Mesenteric fat pad (tissue), 1 donor: ENCODE measurements around the gene UBALD2. TPM values are rescaled to one million over a fixed set of nuclear protein-coding genes. Genes with fewer than 3 reads are reported as not detected.
A peak's percentile ranks its signal among the peaks of the same experiment; 100 is the strongest.
"Not testable (repeated sequence)": the region's sequence is repeated elsewhere in the genome, so short reads cannot be mapped to it uniquely, and the experiment has no call there.

Source experiments
- DNase-seq: peaks from one replicate; pipeline ENCODE4 v3.0.0-alpha.2; 2020; ENCODE audit warnings: low spot score
- total RNA-seq: library from RNA; stranded (reverse); fragmentation: NEBNext Ultra II Directional; extraction: Animal tissue kit (Norgen Biotek cat#: 25700); gene quantifications from one replicate; pipeline ENCODE4 v1.2.1, GENCODE V29; 2021
- donor health status: DM: yes; HTN: yes; CAD: no.

UBALD2 gene
- total RNA-seq, 1 donor from 2014 or later, result 59.2 TPM

- DNase-seq, result peak; percentile 47
Measured at GRCh38 chr17:76243826-76244679, 21.1 kb upstream of the UBALD2 start.

DNA sequence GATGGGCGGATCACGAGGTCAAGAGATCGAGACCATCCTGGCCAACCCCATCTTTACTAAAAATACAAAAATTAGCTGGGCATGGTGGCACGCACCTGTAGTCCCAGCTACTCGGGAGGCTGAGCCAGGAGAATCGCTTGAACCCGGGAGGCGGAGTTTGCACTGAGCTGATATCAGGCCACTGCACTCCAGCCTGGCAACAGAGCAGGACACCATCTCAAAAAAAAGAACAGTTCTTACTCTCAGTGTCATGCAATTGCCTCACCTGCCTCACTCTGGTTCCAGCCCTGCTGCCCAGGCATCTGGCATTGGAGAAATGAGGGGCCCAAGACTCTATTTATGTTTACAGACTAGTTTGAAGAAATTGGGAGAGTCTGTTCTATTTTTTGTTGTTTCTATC is 20.4 kb upstream of the UBALD2 start:
- DNase-seq, result peak; percentile 51

DNA sequence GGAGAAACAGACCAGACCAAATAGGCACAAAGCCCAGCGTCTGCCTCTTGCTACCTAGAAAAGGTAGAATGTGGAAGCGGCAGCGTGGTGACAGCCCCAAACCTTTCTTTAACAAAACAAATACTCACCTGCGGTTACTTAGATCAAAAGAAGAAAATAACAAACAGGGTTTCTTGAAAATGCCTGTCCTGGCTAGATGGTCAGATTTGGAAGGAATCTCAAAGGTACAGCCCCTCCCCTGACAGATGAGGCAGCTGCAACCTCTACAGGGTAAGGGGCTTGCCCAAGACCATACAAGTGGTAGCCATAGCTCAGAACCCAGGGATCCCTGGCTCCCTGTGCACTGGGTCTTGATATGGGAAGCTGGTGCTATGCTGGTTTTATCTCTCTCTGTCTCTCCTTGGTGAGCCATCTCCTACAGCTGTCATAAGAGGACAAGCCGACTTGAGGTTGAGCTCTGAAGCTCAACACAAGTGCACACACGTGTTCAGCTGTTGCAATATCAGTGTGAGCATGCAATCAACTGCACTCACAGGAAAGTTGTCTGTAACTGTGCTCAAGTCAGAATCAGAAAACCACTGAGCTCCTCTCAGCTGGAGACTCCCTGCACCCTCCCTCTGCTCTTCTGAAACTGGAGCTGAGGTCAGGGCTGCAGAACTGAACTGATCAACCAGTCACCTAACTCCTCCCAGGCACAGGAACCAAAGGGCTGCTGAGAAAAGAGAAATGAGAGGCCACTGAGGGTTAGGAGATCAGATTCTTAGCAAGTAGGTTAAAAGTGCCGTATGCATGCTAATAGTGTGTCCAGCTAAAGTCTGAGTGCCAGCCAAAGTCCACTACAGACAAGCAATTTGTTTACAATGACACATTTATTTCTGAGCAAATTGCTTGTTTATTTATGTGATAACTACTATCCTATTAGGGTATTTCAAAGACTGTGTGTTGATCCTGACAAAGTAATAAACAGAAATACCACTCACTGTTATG is 18.8 kb upstream of the UBALD2 start:
- peak; percentile 18 for DNase-seq

GRCh38 chr17:76247304-76247703 is 17.8 kb upstream of the UBALD2 start:
- no peak for DNase-seq

DNA sequence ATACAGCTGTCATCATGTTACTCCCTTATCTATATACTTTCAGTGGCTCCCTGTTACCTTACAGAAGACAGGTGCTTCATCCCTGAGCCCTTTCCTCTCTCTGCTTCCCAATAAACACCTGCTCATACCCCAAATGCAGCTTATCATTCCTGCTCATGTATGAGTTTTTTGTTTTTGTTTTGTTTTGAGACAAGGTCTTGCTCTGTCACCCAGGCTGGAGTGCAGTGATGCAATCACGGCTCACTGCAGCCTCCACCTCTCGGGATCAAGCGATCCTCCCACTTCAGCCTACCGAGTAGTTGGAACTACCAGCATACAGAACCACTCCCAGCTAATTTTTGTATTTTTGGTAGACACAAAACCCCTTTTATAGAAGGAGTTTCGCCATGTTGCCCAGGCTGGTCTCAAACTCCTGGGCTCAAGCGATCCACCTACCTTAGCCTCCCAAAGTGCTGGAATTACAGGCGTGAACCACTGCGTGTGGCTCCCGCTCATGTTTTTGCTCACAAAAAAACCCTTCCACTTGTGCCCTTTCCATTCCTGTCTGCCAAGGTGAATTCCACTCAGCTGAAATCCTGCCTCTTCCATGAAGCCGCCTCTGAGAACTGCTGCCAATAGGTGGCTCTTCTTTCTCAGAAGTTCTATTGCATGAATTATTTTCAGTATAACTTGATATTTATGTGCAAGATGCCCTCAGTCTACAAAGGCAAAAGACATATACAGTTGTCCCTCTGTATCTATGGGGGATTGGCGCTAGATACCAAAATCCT is 16.9 kb upstream of the UBALD2 start:
- peak; percentile 37 for DNase-seq

DNA sequence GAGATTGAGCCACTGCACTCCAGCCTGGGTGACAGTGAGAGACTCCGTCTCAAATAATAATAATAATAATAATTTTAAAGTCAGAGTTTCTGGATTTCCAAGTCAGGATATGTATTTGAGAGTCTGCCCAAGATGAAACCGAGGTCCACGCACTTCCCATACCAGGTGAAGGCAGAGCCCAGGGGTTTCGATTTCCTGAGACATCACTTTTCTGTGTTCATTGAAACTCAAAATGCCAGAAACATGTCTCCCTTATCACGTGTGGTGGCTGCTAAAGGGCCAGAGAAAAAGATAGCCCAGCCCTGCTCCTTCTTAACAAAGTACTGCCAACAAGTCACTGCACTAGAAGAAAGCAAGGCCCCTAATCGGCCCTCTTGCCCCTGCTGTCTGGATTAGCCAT is 15.0 kb upstream of the UBALD2 start:
- peak; percentile 47 for DNase-seq

GRCh38 chr17:76251478-76252039 is 13.6 kb upstream of the UBALD2 start:
- DNase-seq, result peak; percentile 26

GRCh38 chr17:76252040-76252954 is 12.9 kb upstream of the UBALD2 start:
- DNase-seq, result peak; percentile 88

DNA sequence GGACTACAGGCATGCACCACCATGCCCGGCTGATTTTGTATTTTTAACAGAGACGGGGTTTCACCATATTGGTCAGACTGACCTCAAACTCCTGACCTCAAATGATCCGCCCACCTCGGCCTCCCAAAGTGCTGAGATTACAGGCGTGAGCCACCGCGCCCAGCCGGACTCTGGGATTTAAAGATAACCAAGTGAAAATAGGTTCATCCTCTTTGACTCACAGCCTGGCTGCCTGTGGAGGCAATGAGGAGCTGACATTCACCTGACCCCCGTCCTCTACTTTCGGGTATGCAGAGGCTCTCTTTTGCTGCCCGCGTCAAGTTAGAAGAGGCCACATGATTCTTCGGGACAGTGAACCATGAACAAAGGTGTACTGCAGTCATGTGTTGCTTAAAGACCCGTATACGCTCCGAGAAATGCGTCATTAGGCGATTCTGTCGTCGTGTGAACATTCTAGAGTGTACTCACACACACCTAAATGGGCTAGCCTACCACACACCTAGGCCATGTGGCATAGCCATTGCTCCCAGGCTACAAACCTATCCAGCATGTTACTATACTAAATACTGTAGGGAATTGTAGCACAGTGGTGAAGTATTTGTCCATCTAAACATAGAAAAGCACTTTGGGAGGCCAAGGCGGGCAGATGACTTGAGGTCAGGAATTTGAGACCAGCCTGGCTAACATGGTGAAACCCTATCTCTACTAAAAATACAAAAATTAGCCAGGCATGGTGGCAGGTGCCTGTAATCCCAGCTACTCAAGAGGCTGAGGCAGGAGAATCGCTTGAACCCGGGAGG is 12.0 kb upstream of the UBALD2 start:
- DNase-seq, result peak; percentile 69

DNA sequence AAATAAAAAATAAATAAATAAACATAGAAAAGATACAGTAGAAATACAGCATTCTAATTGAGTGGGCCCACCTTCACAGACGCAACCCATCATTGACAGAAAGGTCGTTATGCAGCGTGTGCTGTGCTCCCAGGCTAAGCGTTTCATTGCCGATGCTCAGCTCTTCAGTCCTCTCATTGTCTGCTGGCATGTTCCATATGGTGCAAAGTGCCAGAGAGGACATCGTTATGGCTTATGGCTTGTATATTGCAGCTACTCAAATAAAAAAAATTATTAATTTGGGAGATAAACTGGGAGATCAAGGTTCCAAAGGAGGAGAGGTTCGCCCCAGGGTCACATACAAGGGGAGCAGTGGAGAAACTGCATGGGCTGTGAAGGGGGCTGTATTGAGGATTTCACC is 11.3 kb upstream of the UBALD2 start:
- no peak for DNase-seq

- DNase-seq, result peak; percentile 59
Measured at GRCh38 chr17:76254275-76254674, 10.9 kb upstream of the UBALD2 start.

- DNase-seq, result no peak
Measured at GRCh38 chr17:76255801-76256429, 9.2 kb upstream of the UBALD2 start.

DNA sequence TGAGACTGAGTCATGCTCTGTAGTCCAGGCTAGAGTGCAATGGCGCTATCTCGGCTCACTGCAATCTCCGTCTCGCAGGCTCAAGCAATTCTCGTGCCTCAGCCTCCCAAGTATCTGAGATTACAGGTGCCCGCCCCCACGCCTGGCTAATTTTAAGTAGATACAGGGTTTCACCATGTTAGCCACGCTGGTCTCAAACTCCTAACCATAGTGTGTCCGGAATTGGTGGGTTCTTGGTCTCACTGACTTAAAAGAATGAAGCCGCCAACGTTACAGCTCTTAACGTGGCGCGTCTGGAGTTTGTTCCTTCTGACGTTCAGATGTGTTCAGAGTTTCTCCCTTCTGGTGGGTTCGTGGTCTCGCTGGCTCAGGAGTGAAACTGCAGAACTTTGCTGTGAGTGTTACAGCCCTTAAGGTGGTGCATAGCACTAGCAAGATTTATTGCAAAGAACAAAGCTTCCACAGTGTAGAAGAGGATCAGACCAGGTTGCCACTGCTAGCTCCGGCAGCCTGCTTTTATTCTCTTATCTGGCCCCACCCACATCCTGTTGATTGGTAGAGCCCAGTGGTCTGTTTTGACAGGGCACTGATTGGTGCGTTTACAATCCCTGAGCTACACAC is 8.6 kb upstream of the UBALD2 start:
- DNase-seq, result not testable (repeated sequence)

- no peak for DNase-seq
Measured at GRCh38 chr17:76260220-76260619, 4.9 kb upstream of the UBALD2 start.

DNA sequence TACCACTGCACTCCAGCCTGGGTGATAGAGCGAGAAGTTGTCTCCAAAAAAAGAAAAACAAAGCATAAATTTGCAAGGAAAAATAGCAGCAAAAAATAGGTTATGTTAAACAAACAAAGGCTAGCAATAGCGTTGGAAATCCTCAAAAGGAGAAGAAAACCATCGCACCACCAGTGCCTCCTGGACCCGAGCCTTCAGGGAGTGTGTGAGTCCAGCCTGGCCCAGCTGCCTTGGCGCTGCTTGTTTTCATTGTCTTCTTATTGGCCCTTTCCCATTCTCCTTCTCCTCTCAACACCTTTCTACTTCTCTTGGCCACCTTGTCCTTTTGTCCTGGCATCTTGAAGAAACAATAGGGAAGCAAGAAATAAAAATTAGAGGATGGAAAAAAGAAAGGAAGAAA is 4.5 kb upstream of the UBALD2 start:
- DNase-seq, result no peak

DNA sequence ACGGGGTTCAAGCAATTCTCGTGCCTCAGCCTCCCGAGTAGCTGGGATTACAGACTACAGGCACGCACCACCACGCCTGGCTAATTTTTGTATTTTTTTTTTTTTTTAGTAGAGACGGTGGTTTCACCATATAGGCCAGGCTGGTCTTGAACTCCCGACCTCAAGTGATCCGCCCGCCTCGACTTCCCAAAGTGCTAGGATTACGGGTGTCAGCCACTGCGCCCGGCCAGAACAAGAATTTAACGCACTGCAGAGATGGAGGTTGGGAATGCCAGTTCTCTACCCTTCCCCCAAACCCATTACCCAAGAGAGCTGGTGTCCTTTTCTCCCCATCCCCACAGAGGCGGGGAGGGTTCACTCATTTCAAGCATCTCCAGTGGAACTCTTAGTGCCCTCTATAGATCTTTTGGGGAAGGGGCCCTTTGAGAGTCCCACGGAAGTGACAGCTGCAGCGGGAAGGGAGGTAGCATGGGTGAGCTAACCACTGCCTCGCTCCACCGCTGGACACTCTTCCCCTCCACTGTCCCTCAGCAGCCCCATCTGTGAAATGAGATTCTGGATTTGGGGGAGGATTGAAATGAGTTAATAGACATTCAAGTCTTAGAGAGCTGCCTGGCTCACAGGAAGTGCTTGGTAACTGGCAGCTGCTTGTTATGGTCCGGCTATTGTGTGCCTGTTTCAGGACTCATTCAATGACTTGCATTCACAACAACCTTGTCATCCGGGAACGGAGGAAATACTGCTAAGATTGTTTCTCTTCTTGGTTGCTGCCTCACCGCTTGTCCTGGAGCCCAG is 3.5 kb upstream of the UBALD2 start:
- no peak for DNase-seq

DNA sequence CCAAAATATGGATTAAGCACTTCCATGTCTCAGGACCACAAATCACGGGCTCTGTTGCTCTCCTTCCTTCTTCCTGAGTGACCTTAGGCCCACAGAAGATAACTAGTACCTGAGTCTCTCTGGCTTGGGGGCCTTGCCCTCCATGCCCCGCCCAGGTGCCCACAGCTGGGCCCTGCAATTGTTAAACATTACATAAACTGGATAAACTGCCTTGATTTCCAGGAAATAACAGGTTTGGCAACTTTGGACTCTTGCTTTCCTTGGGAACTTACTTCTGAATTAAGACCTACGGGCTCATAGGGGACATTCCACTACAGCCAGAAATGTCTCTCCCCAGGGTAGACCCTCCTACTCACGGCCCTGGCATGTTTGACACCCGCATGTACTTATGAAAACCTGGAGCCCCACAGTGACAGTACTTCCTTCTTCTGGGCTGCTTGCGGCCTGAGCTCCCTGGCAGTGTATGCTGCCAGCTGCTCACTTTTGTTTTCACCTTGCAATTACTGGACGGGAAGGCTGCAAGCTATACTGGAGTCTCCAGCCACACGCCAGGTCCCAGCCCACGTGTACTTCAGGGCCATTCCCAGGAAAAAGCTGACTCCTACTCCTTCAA is 2.3 kb upstream of the UBALD2 start:
- DNase-seq, result no peak
